ENCODE data around the gene SMYD3. TPM values are rescaled to one million over a fixed set of nuclear protein-coding genes. Genes with fewer than 3 reads are reported as not detected.

SMYD3 gene
- total and polyA plus RNA-seq, 9 of the 15 experiments (the other 6 are each of a cell fraction or from before 2014, with no cell fraction given) = 128 to 440 (median 197) TPM

DNA sequence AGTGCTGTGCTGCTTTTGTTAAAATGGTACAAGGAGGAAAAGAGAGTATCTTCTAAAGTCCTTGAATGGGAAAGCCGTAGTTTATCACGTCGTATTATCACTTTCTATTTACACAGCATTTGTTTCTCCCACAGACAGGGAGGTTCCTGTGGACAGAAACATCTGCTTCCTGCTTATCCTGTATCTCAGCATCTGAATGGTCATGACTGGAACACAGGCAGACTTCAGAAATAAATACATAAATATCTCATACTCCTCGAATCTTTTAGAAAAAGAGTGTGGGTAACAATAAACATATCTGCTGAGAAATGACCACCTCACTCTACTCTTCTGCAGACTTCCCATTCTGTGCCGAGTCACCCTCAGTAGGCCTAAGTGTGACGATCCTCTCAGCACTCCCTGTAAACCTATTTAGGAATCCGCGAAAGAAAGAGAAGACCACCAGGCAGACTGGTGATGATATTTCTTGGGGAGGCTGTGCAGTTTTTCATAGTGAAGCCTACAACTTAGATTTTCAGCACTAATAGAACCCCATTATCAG lies 393.5 kb downstream of the SMYD3 start:
- POLR2A ChIA-PET = no interaction called here
- CTCF ChIA-PET (ENCODE audit: low intra/inter-chr PET ratio) = no interaction called here
- peak overlapping the region; percentile 75 for H2AFZ ChIP-seq (ENCODE audit: low read depth, low read length)
- WGBS (ENCODE audit: insufficient coverage, low coverage, missing lambda C conversion rate) = 12% methylated on average over 8 of the region's 8 CpGs
- no peaks in the 10 kb centered on the region for H3K27me3 ChIP-seq (ENCODE audit: control insufficient read depth in 2 of 2, insufficient read depth in 2 of 2, low read length in 2 of 2)
- H3K4me3 ChIP-seq = no peak overlapping the region
- in situ Hi-C loops (cut with MboI) (no loop called here), intact Hi-C loops (cut with micrococcal nuclease) (loop anchor here (5.0 to 10.0 kb wide), 3 partner anchors 81 to 959 kb away; partner anchors contain the start of gene KIF26B)
- H3K9ac ChIP-seq (ENCODE audit: insufficient read depth in 1 of 2, low read depth in 2 of 2, low read length in 2 of 2) = peak overlapping the region in 1 of 2 experiments; percentile 63; a peak in 2 of 4 replicates
- no TSS peak for BruUV-seq (replicated peaks)
- H4K20me1 ChIP-seq (replicated peaks; ENCODE audit: control insufficient read depth, insufficient read depth, low read length) = no peaks in the 10 kb centered on the region
- no peaks in the 10 kb centered on the region for H3K9me3 ChIP-seq (replicated peaks; ENCODE audit: control insufficient read depth, insufficient read depth, low read depth, low read length)
- peak; percentile 75 for FAIRE-seq
- peak; percentile 40 for ATAC-seq
- peak in 3 of 4 experiments; percentile 23 to 82 (median 48) for DNase-seq (ENCODE audit: extremely low read depth in 1 of 4, low spot score in 3 of 4)
- peaks cover 14% of the 10 kb centered on the region; the same call in 2 of the 3 replicates for H3K79me2 ChIP-seq (ENCODE audit: control insufficient read depth, insufficient read depth, low read length)
- H3K9me1 ChIP-seq (ENCODE audit: control insufficient read depth, insufficient read depth, low read length) = no peaks in the 10 kb centered on the region
- H3K36me3 ChIP-seq (ENCODE audit: control insufficient read depth, insufficient read depth, low read length) = 0 out of 3 replicates have a peak, but pooled peaks cover 3% of the 10 kb centered on the region
- H3K4me2 ChIP-seq (ENCODE audit: insufficient read depth, low read length) = peak overlapping the region; percentile 69
- peak overlapping the region; percentile 80 for H3K27ac ChIP-seq (ENCODE audit: extremely low read depth, low read depth, low read length)
- H3K4me1 ChIP-seq (replicated peaks in 1 of 2; ENCODE audit: control insufficient read depth in 2 of 2, insufficient read depth in 2 of 2, low read length in 2 of 2) = peaks cover 9 to 65% of the 10 kb centered on the region in 2 experiments; a peak in 4 of 5 replicates
- TF ChIP-seq PHF20 (IDR thresholded peaks at IDR 0.05; ENCODE audit: partially characterized antibody) = no peak
- no peak for TF ChIP-seq ZNF668 (CRISPR knock-in tag; IDR thresholded peaks at IDR 0.05)
- no peak for TF ChIP-seq SMAD2 (IDR thresholded peaks at IDR 0.05; ENCODE audit: low read depth, low read length)
- no peak for TF ChIP-seq SRSF1 (IDR thresholded peaks at IDR 0.05; ENCODE audit: low read depth, low read length)
- no peak for TF ChIP-seq SUPT5H (IDR thresholded peaks at IDR 0.05)
- TF ChIP-seq ZNF696 (CRISPR knock-in tag; conservative IDR thresholded peaks at IDR 0.05) = no peak
- TF ChIP-seq NR2C1 (IDR thresholded peaks at IDR 0.05) = no peak
- 0 out of 2 replicates have a peak, but pooled peaks have one; percentile 8 for TF ChIP-seq NR2C1 (tag; IDR thresholded peaks at IDR 0.05)
- TF ChIP-seq RNF2 (IDR thresholded peaks at IDR 0.05) = peak; percentile 83; the same call in 1 of the 2 replicates
- TF ChIP-seq ZNF146 (CRISPR knock-in tag; IDR thresholded peaks at IDR 0.05; ENCODE audit: unreplicated experiment) = no peak
- no peak for TF ChIP-seq POLR2G (IDR thresholded peaks at IDR 0.05; ENCODE audit: low read depth, low read length)
- no peak for TF ChIP-seq SFPQ (IDR thresholded peaks at IDR 0.05; ENCODE audit: low read depth, low read length)
- no peak for TF ChIP-seq RREB1 (CRISPR knock-in tag; IDR thresholded peaks at IDR 0.05)
- TF ChIP-seq, protein P1, sequence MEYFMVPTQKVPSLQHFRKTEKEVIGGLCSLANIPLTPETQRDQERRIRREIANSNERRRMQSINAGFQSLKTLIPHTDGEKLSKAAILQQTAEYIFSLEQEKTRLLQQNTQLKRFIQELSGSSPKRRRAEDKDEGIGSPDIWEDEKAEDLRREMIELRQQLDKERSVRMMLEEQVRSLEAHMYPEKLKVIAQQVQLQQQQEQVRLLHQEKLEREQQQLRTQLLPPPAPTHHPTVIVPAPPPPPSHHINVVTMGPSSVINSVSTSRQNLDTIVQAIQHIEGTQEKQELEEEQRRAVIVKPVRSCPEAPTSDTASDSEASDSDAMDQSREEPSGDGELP (CRISPR knock-in tag; IDR thresholded peaks at IDR 0.05; ENCODE audit: borderline replicate concordance) = no peak
- TF ChIP-seq EZH2 (IDR thresholded peaks at IDR 0.05; ENCODE audit: borderline replicate concordance, low read depth, low read length) = no peak

Data from K562 (cell line).